ENCODE results near the gene RPLP2.
A peak's percentile ranks its signal among the peaks of the same experiment; 100 is the strongest.

RPLP2 gene

DNA sequence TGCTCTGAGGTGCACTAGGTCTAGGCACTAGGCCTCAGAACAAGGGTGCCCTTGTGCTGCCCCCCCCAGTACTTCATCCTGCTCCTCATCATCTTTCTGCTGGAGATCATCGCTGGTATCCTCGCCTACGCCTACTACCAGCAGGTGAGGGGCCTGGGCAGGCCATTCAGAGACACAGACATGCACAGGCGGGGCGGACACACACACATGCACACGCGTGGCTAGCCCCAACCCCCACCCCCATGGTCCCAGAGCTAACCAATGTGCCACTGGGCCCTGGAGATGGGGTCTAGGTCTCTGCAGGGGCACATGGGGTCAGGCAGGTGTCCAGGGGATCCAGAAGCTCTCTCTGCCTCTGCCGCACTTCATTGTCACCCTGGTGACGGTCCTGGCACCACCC is 26.9 kb downstream of the RPLP2 start:
- no peak for DNase-seq (ENCODE audit: low read depth)

DNA sequence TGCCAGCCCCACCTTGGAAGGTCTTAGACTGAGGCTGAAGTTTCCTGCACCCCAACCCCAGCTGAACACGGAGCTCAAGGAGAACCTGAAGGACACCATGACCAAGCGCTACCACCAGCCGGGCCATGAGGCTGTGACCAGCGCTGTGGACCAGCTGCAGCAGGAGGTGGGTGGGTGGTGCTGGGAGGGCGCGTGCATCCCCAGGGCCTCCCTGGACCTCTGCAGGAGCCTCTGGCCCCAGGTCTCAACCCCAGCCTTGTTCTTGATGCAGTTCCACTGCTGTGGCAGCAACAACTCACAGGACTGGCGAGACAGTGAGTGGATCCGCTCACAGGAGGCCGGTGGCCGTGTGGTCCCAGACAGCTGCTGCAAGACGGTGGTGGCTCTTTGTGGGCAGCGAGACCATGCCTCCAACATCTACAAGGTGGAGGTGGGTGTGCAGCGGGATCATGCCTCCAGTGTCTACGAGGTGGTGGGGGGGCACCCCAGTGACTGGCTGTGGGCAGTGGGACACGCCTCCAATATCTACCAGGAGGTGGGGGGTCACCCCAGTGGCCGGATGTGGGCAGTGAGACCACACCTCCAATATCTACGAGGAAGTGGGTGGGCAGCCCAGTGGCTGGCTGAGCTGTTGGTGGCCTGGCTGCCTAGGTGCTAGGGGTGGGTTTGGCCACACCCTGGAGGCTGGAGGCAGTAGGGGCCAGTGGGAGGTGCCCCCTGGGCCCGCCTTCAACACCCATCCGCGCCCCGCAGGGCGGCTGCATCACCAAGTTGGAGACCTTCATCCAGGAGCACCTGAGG is 27.6 kb downstream of the RPLP2 start:
- no peak for DNase-seq (ENCODE audit: low read depth)

DNA sequence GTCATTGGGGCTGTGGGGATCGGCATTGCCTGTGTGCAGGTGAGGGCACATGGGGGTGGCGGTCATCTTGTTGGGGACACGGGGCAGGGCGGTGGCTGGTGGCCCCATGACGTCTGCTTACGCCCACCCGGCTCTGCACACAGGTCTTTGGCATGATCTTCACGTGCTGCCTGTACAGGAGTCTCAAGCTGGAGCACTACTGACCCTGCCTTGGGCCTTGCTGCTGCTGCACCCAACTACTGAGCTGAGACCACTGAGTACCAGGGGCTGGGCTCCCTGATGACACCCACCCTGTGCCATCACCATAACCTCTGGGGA is 28.2 kb downstream of the RPLP2 start:
- DNase-seq (ENCODE audit: low read depth) = no peak

DNA sequence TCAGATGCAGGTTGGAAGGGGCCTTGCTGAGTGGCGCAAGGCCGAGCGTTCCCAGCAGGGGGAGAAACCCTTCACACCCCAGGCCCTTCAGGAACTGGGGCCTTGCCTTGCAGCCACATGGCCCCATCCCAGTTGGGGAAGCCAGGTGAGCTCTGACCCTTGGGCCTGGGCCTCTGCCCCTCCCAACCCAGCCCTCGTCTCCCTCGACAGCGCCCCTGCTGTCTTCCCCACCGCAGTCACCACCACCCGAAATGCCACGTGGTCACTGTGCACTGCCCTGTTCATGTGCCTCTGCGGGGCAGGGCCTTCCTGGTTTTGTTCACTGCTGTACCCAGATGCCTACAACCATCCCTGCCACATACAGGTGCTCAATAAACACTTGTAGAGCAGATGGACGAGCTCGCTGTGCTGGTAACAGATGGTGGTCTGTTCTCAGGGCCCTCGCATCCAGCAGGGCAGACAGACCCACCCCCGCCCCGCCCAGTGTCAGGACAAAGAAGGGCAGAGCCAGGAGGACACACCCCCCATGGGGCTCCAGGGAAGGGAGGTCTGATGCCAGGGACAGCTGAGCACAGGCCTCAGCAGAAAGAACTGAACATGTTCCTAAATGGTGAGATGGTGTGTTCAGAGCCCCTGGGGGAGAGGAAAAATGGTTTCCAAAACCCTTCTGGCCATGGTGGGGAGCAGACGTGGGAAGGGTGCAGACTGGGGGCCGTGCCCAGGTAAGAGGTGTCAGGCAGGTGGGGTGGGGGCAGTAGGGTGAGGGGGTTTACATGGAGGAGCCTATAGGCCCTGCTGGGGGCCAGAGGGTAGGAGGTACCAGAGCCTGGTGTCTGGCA is 28.9 kb downstream of the RPLP2 start:
- peak; percentile 40 for DNase-seq (ENCODE audit: low read depth)

DNA sequence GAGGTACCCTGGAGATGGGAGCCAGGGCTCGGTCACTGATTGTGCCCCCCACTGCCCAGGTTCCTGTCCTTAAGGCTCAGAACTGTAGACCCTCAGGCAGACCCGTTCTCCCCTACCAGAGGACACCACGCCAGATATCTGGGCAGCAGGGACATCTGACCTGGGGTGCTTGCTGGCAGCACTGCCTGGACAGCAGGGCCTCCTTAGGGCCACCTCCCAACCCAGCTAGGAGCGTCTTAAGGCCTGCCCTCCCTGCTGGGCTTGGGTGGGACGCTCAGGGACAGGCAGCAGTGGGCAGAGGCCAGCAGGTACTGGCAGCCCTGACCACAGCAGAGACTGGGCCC is 29.5 kb downstream of the RPLP2 start:
- no peak for DNase-seq (ENCODE audit: low read depth)

DNA sequence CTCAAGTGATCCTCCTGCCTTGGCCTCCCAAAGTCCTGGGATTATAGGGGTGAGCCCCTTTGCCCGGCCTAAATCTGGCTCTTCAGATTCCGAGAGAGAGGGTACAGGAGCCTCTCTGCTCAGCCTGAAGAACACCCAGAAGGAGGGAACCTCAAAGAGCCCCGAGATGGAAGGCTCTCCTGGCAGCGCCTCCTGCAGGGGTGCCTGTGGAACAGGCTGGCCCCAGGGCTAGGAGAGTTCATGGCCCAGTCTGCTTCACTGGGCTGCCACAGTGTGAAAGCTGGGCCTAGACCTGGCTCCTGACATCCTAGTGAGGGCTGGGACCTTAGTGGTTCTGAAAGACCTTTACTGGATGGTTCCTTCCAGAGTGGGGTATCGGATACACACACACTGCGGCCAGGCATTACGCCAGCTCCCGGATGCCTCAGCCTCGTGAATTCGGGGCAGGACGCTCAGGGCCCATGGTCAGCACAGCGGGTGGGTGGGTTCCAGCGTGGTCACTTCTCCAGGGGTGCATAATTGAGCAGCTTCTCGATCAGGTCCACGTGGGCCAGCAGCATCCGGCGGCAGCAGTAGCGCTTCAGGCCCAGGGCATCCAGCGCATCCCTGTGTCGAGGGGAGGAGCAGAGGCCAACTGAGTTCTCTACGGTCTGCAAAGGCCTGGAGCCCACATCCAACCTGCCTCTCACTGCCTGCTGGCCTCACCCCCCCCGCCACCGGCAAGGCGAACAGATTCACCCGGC is 30.3 kb downstream of the RPLP2 start:
- DNase-seq (ENCODE audit: low read depth) = peak; percentile 31

DNA sequence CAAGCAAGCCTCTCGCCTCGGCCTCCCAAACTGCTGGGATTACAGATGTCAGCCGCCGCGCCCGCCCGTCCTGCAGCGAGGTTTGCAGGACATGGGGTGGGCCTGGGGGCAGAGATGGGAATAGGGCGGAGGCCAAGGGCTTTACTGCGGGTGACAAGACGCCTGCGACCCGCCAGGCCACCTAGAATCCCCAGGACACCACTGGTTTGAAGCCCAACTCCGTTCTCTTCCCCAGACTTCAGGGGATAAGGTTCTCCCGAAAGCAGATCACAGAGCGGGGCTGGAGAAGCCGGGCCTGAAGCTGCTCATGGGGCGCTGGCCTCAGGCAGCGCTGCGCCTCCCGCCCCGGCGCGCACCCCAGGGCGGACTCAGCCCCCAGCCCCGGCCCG is 32.2 kb downstream of the RPLP2 start:
- DNase-seq (ENCODE audit: low read depth) = no peak

DNA sequence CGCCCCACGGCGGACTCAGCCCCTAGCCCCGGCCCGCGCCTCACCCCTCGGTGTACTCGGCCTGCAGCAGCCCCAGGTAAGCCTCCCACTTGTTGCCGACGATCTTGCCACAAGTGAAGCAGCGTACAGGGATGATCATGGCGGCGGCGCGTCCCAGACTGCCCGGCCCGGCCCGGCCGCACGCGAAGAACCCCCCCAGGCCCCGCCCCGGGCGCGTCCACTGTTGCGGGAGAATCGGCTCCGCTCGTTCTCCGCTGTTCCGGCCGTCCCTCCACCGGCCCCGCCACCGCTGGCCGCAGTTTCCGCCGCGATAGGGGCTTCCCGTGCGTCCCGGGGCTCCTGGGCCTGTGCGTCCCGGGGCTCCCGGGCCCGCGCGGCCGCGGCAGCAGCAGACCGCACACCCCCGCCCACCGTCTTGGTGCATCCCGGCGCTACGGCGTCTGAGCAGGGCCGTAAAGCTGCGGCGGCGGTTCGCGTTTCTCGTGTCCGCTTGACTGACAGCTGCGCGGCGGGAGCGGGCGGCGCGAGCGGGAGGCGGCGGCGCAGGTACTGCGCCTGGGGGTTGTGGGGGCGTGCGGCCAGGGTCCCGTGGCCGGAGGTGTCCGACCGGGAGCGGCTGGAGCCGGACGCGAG is 32.7 kb downstream of the RPLP2 start, which contains the start of the genes POLR2L and TSPAN4:
TSS of gene POLR2L (minus strand) at position 160 of the 633 bp plus-strand sequence. CDS start at position 139, 21 bp downstream.
TSS of gene TSPAN4 (plus strand) at position 483 of the 633 bp plus-strand sequence. CDS start 7,453 bp downstream, outside the sequence.
- peak; percentile 87 for DNase-seq (ENCODE audit: low read depth)

DNA sequence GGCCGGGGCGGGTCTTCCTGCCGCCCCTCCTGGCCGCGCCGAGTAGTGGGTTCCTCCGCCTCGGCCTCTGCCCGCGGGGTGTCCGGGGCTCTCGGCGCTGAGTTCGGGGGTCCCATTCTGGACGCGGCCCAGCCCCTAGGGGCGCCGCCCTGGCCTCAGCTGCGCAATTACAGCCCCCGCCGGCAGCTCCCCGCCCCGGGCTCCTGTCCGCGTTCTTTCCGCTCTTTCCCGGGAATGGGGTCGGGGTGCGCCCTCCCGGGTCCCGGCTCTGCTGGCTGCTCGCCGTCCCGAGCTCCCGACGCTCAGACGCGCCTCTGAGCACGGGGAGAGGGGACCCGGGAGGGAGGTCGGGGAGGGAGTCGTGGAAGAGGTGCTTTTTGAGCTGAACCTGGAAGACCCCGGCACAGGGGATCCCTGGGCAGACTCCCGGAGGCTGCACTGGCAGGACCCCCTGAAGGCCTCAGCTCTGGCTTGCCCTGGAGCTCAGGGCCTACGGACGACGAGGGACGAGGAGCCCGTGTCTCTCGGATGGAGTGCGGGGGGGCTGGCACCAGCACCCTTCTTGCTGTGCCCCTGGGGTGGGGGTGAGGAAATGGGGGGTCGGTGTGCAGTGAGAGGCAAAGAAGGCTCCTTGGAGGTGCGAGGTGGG is 33.4 kb downstream of the RPLP2 start:
- peak; percentile 33 for DNase-seq (ENCODE audit: low read depth)

DNA sequence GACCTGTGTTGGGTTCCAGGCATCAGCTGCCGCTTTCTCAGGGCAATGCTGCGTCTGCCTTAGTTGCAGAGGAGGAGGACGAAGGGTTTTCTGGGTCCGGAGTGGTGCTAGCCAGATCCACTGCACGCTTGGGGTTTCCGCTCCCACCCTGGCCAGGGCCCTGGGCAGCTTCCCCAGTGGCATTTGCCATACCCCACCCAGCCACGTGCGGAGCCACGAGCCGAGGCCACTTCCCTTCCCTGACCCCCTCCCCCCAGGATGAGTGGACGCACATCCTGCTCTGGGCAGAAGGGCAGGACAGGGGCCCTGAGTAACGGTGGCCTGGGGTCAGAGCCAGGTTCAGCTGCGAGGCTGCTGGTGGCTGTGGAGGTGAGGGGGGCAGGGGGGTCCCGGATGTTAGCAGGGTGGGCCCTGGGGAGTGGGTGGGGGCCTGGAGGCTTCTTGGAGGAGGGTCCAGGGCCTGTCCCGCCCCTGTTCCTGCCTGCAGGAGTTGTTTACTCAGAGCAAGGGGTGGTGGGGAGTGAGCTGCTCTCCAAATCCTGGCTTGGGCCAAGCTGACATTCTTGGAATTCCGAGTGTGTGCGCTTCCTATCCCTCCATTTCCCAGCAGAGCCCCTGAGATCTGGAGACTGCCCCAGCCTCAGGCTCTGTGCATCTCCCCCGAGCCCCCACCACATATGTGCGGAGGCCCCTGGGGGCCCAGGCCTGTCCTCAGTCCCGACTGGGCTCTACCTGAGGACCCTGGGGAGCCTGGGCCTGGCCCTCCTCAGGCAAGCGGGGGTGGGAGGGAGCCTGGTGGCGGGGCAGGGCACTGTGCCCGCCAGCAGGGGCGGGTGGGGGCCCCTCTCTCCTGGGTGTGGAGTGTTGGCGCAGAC is 34.3 kb downstream of the RPLP2 start:
- DNase-seq (ENCODE audit: low read depth) = peak; percentile 98

DNA sequence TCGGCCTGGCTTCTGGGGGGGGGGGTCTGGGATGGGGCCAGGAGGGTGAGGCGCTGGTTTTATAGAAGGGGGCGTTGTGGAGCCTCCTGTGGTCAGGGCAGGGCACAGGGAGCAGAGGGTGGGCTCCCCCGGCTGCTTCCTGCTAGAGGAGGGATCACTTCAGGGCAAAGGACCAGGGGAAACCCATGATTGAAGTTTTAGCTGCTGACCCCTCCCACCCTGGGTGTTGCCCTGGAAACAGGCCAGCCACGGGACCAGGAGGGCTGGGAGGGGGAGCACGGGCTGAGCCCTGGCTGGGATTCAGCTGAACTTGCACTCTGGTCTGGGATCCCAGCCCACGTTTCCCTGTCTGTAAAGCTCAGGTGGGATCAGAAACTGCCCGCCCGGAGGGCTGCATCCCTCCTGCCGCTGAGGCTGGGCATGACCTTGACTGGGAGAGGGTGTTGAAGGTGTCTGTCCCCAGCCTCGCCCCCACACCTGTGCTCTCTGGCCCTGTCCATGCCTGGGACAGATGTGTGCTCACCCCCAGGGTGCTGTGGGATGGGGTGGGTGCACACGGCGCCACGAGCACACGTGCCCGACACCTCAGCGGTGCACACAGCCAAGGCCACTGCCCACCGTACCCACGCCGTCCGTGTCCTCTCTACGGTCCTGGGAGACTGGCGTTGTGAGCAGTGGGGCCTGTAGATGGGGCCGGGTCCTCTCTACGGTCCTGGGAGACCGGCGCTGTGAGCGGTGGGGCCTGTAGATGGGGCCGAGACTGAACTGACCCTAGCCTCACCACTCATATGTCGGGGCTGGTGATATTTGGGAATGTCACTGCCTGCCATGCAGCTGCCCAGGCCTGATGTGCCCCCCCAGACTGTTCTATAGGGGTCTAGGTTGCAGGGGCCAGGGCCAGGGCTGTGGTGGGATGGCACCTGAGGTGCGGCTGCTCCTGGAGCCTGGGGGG is 35.2 kb downstream of the RPLP2 start:
- peak; percentile 92 for DNase-seq (ENCODE audit: low read depth)

DNA sequence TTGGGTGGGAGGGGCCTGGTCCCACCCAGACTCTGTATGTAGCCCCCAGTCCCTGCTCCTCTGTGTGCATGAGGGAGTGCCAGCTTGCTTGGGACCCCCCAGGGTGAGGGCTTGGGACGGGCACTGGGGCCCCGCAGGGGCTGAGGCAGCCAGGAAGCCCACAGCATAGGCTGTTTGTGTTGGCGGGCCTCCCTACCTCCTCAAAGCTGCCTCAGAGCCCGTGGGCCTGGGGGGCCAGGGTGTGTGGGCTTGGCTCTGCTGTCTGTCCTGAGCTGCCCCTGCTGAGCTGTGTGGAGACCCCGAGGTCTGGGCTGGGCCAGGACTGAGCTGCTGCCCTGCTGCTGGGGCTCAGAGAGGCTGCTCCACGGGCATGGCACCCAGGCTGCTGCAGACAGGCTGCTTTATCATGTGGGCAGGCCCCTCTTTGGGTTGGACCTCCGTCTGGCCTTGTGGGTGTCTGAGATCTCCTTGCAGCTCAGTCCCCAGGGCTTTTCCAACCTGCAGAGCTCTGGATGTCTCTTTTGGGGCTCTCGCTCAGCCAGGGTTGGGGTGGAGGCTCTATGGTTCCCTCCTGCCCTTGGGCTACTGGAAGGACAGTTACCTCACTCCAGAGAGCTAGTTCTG is 36.2 kb downstream of the RPLP2 start:
- peak; percentile 64 for DNase-seq (ENCODE audit: low read depth)

DNA sequence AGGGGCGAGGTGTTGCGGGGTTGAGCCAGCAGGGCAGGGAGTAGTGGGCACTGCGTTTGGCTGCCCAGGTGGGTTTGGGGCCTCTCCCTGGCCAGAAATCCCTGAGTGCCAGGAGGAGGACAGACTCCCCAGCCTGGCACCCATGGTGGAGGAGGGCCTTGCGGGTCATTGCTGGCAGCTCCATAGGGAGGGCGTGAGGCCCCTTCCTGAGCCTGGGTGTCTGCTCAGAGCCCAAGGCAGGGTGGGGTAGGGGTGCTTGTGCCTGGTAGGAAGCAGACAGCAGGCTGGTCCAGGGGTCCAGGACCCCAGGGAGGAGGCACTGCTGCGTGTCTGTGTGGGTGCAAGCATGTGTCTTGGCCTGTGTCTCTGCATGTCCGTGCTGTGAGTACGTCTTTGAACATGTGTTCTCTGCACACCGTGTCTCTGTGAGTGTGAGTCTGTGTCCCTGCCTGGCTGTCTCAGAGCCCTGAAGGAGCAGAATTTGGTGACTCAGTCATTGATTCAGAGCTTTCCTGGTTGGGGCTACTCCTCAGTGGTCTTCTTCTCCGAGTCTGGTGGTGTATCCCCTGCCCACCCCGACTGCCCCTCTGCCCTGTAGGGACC is 36.8 kb downstream of the RPLP2 start:
- peak; percentile 60 for DNase-seq (ENCODE audit: low read depth)

DNA sequence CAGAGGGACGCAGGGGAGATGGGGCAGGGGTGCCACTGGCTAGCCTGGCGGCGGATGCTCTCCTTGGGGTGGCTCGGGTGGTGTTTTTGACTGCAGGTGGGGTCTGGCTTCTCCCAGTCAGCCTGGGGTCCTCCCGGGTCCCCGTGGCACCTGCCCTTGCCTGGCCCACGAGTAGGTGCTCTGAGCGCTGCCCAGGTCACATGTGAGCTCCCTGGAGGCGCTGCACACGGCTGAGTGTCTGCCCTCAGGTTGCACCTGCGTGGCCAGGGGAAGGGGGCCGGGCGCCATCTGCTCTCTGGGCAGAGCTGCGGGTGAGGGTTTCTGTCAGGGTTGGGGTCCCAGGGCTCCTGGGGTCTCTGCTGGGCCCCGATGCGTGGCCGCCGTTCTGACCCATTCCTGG is 38.1 kb downstream of the RPLP2 start:
- DNase-seq (ENCODE audit: low read depth) = no peak

DNA sequence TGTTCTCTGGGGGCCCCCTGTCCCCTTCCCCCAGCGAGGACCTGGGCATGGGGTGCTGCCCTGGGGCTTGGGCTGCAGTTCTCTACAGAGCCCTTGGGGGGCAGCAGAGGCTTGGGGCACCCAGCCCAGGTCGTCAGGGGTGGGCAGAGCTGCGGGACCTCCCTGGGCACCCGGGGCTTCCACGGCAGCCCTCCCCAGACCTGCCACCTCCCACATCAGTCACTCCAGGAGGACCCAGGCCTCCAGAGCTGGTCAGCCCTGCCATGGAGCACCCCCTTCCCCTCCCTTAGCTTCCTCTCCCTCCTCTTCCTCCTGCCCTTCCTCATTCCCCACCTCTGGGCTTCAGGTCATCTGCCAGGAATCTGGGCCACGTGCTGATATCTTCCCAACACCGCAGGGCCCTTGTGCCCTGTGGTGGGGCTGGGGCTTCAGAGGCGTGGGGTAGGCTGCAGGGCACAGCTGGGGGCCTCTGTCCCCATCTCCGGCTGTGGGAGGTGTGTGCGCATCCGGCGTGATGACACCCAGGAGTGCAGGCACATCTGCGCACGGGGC is 38.7 kb downstream of the RPLP2 start:
- peak; percentile 52 for DNase-seq (ENCODE audit: low read depth)

DNA sequence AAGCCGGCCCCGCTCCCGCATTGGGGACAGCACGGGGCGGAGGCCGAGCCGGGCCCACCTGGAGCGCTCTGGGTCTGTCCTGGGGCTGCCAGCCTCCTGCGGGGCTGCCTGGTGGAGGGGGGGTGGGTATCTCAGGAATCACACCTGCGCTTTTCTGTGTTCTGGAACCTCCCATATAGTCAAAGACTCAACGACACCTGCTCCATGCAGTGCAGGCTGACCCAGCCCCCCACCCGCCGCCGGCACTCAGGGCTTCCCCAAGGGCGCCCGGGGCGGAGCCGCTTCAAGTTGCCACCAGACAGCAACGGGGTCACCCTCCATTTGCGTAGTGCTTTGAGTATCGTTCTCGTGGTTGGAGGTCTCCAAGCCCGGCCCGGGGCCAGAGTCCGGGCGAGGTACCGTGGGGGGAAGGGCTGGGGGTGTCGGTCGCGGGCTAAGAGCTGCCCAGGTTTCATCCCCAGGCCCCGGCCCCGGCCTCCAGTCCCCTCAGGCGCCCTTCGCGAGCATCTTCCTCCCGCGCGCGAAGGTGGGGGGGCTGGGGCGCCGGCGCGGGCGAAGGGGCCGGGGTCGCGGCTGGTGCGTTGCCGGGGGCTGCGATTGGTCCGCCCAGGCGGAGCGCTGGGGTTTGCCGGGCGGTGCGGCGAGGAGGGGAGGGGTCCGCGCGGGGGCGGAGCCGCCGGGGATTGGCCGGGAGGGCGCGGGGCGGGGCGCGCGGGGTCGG is 39.5 kb downstream of the RPLP2 start:
- no peak for DNase-seq (ENCODE audit: low read depth)

DNA sequence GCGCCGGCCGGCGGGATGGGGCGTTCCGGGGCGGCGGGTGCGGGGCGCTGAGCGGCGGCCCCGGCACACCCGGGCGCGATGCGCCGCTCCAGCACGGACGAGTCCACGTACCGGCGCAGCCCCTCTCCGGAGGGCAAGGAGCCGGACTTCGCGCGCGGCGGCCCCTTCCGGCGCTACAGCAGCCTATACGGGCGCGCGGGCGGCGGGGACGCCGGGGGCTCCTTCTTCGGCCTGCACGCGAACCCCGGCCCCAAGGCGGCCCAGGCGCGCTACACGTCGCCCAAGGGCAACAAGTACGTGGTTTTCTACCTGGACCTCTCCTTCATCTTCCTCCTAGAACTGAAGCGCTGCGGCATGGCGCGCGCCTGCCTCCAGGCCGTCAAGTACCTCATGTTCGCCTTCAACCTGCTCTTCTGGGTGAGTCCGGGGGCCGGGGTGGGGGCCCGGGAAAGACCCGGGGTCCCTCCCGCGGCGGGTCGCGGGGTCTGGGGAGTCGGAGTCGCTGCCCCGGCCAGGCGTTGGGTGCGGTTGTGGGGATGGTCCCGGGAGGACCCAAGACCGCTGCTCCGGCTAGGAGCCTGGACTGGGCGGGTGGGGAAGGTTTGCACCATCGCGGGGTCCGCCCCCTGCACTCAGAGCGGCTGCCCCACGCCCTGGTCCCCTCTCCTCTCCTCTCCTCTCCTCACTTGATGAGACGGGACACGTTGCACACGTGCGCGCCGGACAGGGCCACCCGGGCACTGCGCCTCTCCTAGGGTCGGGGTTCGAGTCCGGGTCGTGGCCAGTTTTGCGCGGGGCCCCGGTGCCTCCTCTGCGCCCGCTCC is 40.4 kb downstream of the RPLP2 start:
- DNase-seq (ENCODE audit: low read depth) = no peak

Measured in EH (cell line).